Endothelial cell of umbilical vein (primary cell): ENCODE results near the gene GALNT9. TPM values are rescaled to one million over a fixed set of nuclear protein-coding genes. Genes with fewer than 3 reads are reported as not detected.

Experiments used
- BruUV-seq: library from RNA; stranded (reverse); fragments of 400-500 nt; replicated peaks from 2 replicates; lab custom pipeline; 2021; lab: Mats Ljungman, UMichigan
- CTCF ChIA-PET: fragments of 300-600, 350-600 bp; sonication (Branson Sonifier 250); formaldehyde crosslinking; loops from one replicate; lab custom pipeline; 2021; ENCODE audit warnings: antibody characterized with exemption, inconsistent platforms; lab: Charles Lee
- POLR2A ChIA-PET: fragments of 300-600, 350-600 bp; sonication (Branson Sonifier 250); formaldehyde crosslinking; loops from one replicate; lab custom pipeline; 2021; ENCODE audit warnings: antibody characterized with exemption, inconsistent platforms; lab: Charles Lee
- DNase-seq: peaks from one replicate; pipeline ENCODE4 v3.0.0-alpha.2; 2011; ENCODE audit warnings: low read depth, low spot score
- FAIRE-seq: peaks from 2 replicates; lab custom pipeline; 2011; peaks lifted over from hg19 to GRCh38; lab: Jason Lieb, UNC
- H2AFZ ChIP-seq: 2 replicates; pipeline ENCODE4 v1.6.0; 2012; ENCODE audit warnings: low read depth, low read length, control low read depth, inconsistent platforms
- H3K27ac ChIP-seq: 2 replicates; pipeline ENCODE4 v1.5.1; 2011; ENCODE audit warnings: low read depth, mild to moderate bottlenecking, control low read depth, low read length, moderate library complexity; ENCODE audit not compliant: insufficient read depth
- H3K27me3 ChIP-seq, 2 experiments: 2 replicates each; pipeline versions ENCODE4 v1.6.0 to v1.6.1; 2011; ENCODE audit warnings: low read length in 2 of 2, mixed read lengths in 1 of 2; ENCODE audit not compliant: control insufficient read depth in 2 of 2, insufficient read depth in 2 of 2
- H3K36me3 ChIP-seq, 2 experiments: 2 replicates in 1 of 2; 3 replicates in 1 of 2; pipeline ENCODE4 v1.5.1; 2011; ENCODE audit warnings: low read length in 2 of 2, mild to moderate bottlenecking in 1 of 2, moderate library complexity in 1 of 2; ENCODE audit not compliant: control insufficient read depth in 2 of 2, insufficient read depth in 2 of 2; ENCODE audit errors: extremely low read depth in 1 of 2
- H3K4me1 ChIP-seq: 3 replicates; pipeline ENCODE4 v1.5.1; 2011; ENCODE audit warnings: mild to moderate bottlenecking, low read length; ENCODE audit not compliant: control insufficient read depth, insufficient read depth; ENCODE audit errors: extremely low read depth
- H3K4me2 ChIP-seq: 2 replicates; pipeline ENCODE4 v1.6.1; 2011; ENCODE audit warnings: low read length, control low read depth, mixed read lengths; ENCODE audit not compliant: insufficient read depth
- H3K4me3 ChIP-seq, 3 experiments: fragments of 200-600 bp in 1 of 3; sonication (generic), shearing (Covaris generic) in 1 of 3; replicated peaks in 1 of 3; 2 replicates each; pipeline ENCODE4 v1.5.1; 2011 to 2016; ENCODE audit warnings: control low read depth in 3 of 3, low read length in 3 of 3, mild to moderate bottlenecking in 2 of 3, inconsistent platforms in 1 of 3, low read depth in 1 of 3, moderate library complexity in 1 of 3; ENCODE audit not compliant: insufficient read depth in 1 of 3
- H3K79me2 ChIP-seq: 2 replicates; pipeline ENCODE4 v1.6.0; 2012; ENCODE audit warnings: low read length, inconsistent platforms; ENCODE audit not compliant: control insufficient read depth, insufficient read depth
- H3K9ac ChIP-seq: replicated peaks from 2 replicates; pipeline ENCODE3; 2011; ENCODE audit warnings: low read length, control low read depth; ENCODE audit not compliant: insufficient read depth; ENCODE audit errors: extremely low read depth
- H3K9me1 ChIP-seq: replicated peaks from 3 replicates; pipeline ENCODE4 v1.6.0; 2011; ENCODE audit warnings: mild to moderate bottlenecking, low read length; ENCODE audit not compliant: control insufficient read depth, insufficient read depth; ENCODE audit errors: extremely low read depth
- H3K9me3 ChIP-seq: replicated peaks from 2 replicates; pipeline ENCODE4 v1.5.1; 2012; ENCODE audit warnings: low read length, inconsistent platforms; ENCODE audit not compliant: control insufficient read depth, insufficient read depth
- H4K20me1 ChIP-seq: replicated peaks from 2 replicates; pipeline ENCODE3; 2011; ENCODE audit warnings: mild to moderate bottlenecking, low read length; ENCODE audit not compliant: control insufficient read depth, insufficient read depth; ENCODE audit errors: extremely low read depth
- CTCF ChIP-seq, 2 donors: IDR thresholded peaks; 1 replicate in 1 of 2; 2 replicates in 1 of 2; pipeline ENCODE4 v1.5.1; 2011; ENCODE audit warnings: low read length in 2 of 2, mild to moderate bottlenecking in 2 of 2, moderate library complexity in 2 of 2, control low read depth in 1 of 2, inconsistent platforms in 1 of 2, low read depth in 1 of 2; ENCODE audit not compliant: insufficient read depth in 1 of 2; ENCODE audit errors: extremely low read depth in 1 of 2
- EZH2 ChIP-seq: IDR thresholded peaks from 2 replicates; pipeline ENCODE4 v1.6.1; 2012; ENCODE audit warnings: borderline replicate concordance, low read depth, mild to moderate bottlenecking, moderate library complexity, low read length, inconsistent platforms; ENCODE audit not compliant: severe bottlenecking
- FOS ChIP-seq: IDR thresholded peaks from 2 replicates; pipeline ENCODE4 v1.6.1; 2011; ENCODE audit warnings: mild to moderate bottlenecking, low read length, moderate library complexity, borderline replicate concordance; ENCODE audit not compliant: insufficient read depth
- GATA2 ChIP-seq: IDR thresholded peaks from 2 replicates; pipeline ENCODE4 v1.7.0; 2011; ENCODE audit warnings: low read depth, mild to moderate bottlenecking, moderate library complexity, mixed read lengths, low read length; ENCODE audit not compliant: insufficient read length, insufficient read depth
- JUN ChIP-seq: IDR thresholded peaks from 2 replicates; pipeline ENCODE4 v1.6.1; 2011; ENCODE audit warnings: borderline replicate concordance, low read depth; ENCODE audit not compliant: insufficient read length, insufficient read depth
- MYC ChIP-seq: IDR thresholded peaks from one replicate; pipeline ENCODE4 v1.6.1; 2011; ENCODE audit warnings: mild to moderate bottlenecking, low read depth, low read length
- POLR2AphosphoS5 ChIP-seq: IDR thresholded peaks from 2 replicates; pipeline ENCODE4 v1.6.1; 2012; ENCODE audit warnings: low read depth, mild to moderate bottlenecking, control low read depth, low read length, moderate library complexity; ENCODE audit not compliant: insufficient read depth
- dilution Hi-C: fragments of 300-500 bp; cut with MboI; formaldehyde crosslinking; loops from one replicate; pipeline ENCODE4 v1.15.0; 2019; ENCODE audit warnings: low sequenced_read_pairs; ENCODE audit not compliant: extremely low pct_ligation_motif_present
- intact Hi-C: fragments of 100-400 bp; cut with micrococcal nuclease; formaldehyde crosslinking; loops from one replicate; pipeline ENCODE4 v1.10.0; 2022
- polyA plus RNA-seq, 4 experiments: library from polyadenylated mRNA; depleted of rRNA in 3 of 4; stranded (reverse) in 3 of 4; unstranded in 1 of 4; fragments of >200 nt; gene quantifications; 2 replicates each; pipeline versions ENCODE4 v1.2.1 to v1.2.3, GENCODE V29; 2011 to 2012; ENCODE audit warnings: missing spikeins in 1 of 4
- total RNA-seq: library from RNA; stranded (reverse); gene quantifications from 2 replicates; pipeline ENCODE4 v1.2.3, GENCODE V29; 2021
- TF ChIP-seq, protein P1 (sequence below): IDR thresholded peaks from 2 replicates; pipeline ENCODE4 v1.6.1; 2011; ENCODE audit not compliant: insufficient read depth, insufficient read length

The GALNT9 gene
- total and polyA plus RNA-seq, 2 donors (not counting 3 experiments of a cell fraction or from before 2014, with no cell fraction given), result 0.14 to 0.73 TPM

- FAIRE-seq (peak; percentile 80), DNase-seq (peak; percentile 45)
- Histone ChIP-seq H3K4me1 (no peaks in the 10 kb centered on the region), H3K36me3 (no peaks in the 10 kb centered on the region), H3K27ac (no peak overlapping the region), H3K9me3 (no peaks in the 10 kb centered on the region), H3K27me3 (peaks cover 0 to 2% of the 10 kb centered on the region in 2 experiments), H3K4me3 (no peak overlapping the region), H4K20me1 (no peaks in the 10 kb centered on the region), H3K79me2 (no peaks in the 10 kb centered on the region), H3K9me1 (no peaks in the 10 kb centered on the region), H2AFZ (no peak overlapping the region), H3K4me2 (peak overlapping the region; percentile 5), H3K9ac (no peak overlapping the region)
- POLR2A ChIA-PET, result interaction anchor here (0.7 to 1.0 kb wide), 2 partner anchors 17 to 25 kb away, joined by 3 to 11 read pairs; no protein-coding TSS in a partner anchor
- CTCF ChIA-PET, result interaction anchor here (0.8 to 1.4 kb wide), 5 partner anchors 9 to 287 kb away, joined by 3 to 7 read pairs (median 3); no protein-coding TSS in a partner anchor
- intact Hi-C loops, result no loop called here
- dilution Hi-C loops, result no loop called here
- TF ChIP-seq JUN (no peak), FOS (peak; percentile 37), CTCF (IDR thresholded peaks at IDR 0.05; ENCODE audit: extremely low read depth in 1 of 2, insufficient read depth in 1 of 2, low read depth in 1 of 2, low read length in 2 of 2) (no peak), POLR2AphosphoS5 (peak; percentile 10), MYC (peak; percentile 39), GATA2 (peak; percentile 8), EZH2 (no peak)
- TF ChIP-seq, protein P1, sequence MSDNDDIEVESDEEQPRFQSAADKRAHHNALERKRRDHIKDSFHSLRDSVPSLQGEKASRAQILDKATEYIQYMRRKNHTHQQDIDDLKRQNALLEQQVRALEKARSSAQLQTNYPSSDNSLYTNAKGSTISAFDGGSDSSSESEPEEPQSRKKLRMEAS, result no peak
- BruUV-seq, result no TSS peak
These were observed 1.8 kb downstream of the GALNT9 start for GRCh38 chr12:132327336-132328171.
